Measurements from ENCODE around the gene CAPN2.
A peak's percentile ranks its signal among the peaks of the same experiment; 100 is the strongest.

CAPN2 gene

GRCh38 chr1:223714849-223715603 lies 2.7 kb downstream of the CAPN2 start:
- TF ChIP-seq YY1 (IDR thresholded peaks at IDR 0.05; ENCODE audit: insufficient read depth, insufficient read length) (no peak), SUZ12 (IDR thresholded peaks at IDR 0.05; ENCODE audit: extremely low read depth, insufficient read depth, insufficient read length) (no peak), ZNF274 (IDR thresholded peaks at IDR 0.05; ENCODE audit: low read depth, low read length) (no peak)
- H3K9ac ChIP-seq (ENCODE audit: insufficient read length, low read depth): no peak overlapping the region
- peaks cover 55% of the 10 kb centered on the region for H3K36me3 ChIP-seq (ENCODE audit: insufficient read depth, insufficient read length, low read length)
- peaks cover 19% of the 10 kb centered on the region for H3K27me3 ChIP-seq (ENCODE audit: insufficient read depth, insufficient read length)
- DNase-seq (ENCODE audit: low read depth, low spot score): no peak
- no peaks in the 10 kb centered on the region for H3K9me3 ChIP-seq (ENCODE audit: insufficient read depth, low read length)
- H3K4me1 ChIP-seq (ENCODE audit: insufficient read depth, insufficient read length): peaks cover 18% of the 10 kb centered on the region
- H3K4me3 ChIP-seq (ENCODE audit: insufficient read length, low read depth): no peak overlapping the region

- H3K4me3 ChIP-seq (ENCODE audit: insufficient read length, low read depth): no peak overlapping the region
- H3K27me3 ChIP-seq (ENCODE audit: insufficient read depth, insufficient read length): peaks cover 22% of the 10 kb centered on the region
Measured at GRCh38 chr1:223715604-223716172, 3.3 kb downstream of the CAPN2 start.

GRCh38 chr1:223716302-223716862 lies 4.0 kb downstream of the CAPN2 start:
- peaks cover 19% of the 10 kb centered on the region for H3K4me1 ChIP-seq (ENCODE audit: insufficient read depth, insufficient read length)

More at GRCh38 chr1:223715604-223716172, 3.3 kb downstream of the CAPN2 start:
- H3K9me3 ChIP-seq (ENCODE audit: insufficient read depth, low read length): no peaks in the 10 kb centered on the region
- no peak overlapping the region for H3K9ac ChIP-seq (ENCODE audit: insufficient read length, low read depth)
- peaks cover 18% of the 10 kb centered on the region for H3K4me1 ChIP-seq (ENCODE audit: insufficient read depth, insufficient read length)
- no peak for DNase-seq (ENCODE audit: low read depth, low spot score)
- TF ChIP-seq YY1 (IDR thresholded peaks at IDR 0.05; ENCODE audit: insufficient read depth, insufficient read length) (no peak), SUZ12 (IDR thresholded peaks at IDR 0.05; ENCODE audit: extremely low read depth, insufficient read depth, insufficient read length) (no peak), ZNF274 (IDR thresholded peaks at IDR 0.05; ENCODE audit: low read depth, low read length) (no peak)
- peaks cover 61% of the 10 kb centered on the region for H3K36me3 ChIP-seq (ENCODE audit: insufficient read depth, insufficient read length, low read length)

GRCh38 chr1:223717123-223717522 lies 4.8 kb downstream of the CAPN2 start:
- Histone ChIP-seq H3K9me3 (ENCODE audit: insufficient read depth, low read length) (no peaks in the 10 kb centered on the region), H3K27me3 (ENCODE audit: insufficient read depth, insufficient read length) (peaks cover 25% of the 10 kb centered on the region), H3K4me3 (ENCODE audit: insufficient read length, low read depth) (no peak overlapping the region), H3K4me1 (ENCODE audit: insufficient read depth, insufficient read length) (peaks cover 20% of the 10 kb centered on the region), H3K36me3 (ENCODE audit: insufficient read depth, insufficient read length, low read length) (peaks cover 74% of the 10 kb centered on the region), H3K9ac (ENCODE audit: insufficient read length, low read depth) (no peak overlapping the region)
- TF ChIP-seq ZNF274 (IDR thresholded peaks at IDR 0.05; ENCODE audit: low read depth, low read length): no peak
- no peak for TF ChIP-seq YY1 (IDR thresholded peaks at IDR 0.05; ENCODE audit: insufficient read depth, insufficient read length)
- no peak for DNase-seq (ENCODE audit: low read depth, low spot score)

More at GRCh38 chr1:223716302-223716862, 4.0 kb downstream of the CAPN2 start:
- Histone ChIP-seq H3K27me3 (ENCODE audit: insufficient read depth, insufficient read length) (peaks cover 25% of the 10 kb centered on the region), H3K9me3 (ENCODE audit: insufficient read depth, low read length) (no peaks in the 10 kb centered on the region), H3K4me3 (ENCODE audit: insufficient read length, low read depth) (no peak overlapping the region), H3K36me3 (ENCODE audit: insufficient read depth, insufficient read length, low read length) (peaks cover 68% of the 10 kb centered on the region), H3K9ac (ENCODE audit: insufficient read length, low read depth) (no peak overlapping the region)
- DNase-seq (ENCODE audit: low read depth, low spot score): no peak
- TF ChIP-seq YY1 (IDR thresholded peaks at IDR 0.05; ENCODE audit: insufficient read depth, insufficient read length) (no peak), ZNF274 (IDR thresholded peaks at IDR 0.05; ENCODE audit: low read depth, low read length) (no peak), SUZ12 (IDR thresholded peaks at IDR 0.05; ENCODE audit: extremely low read depth, insufficient read depth, insufficient read length) (no peak)

- TF ChIP-seq SUZ12 (IDR thresholded peaks at IDR 0.05; ENCODE audit: extremely low read depth, insufficient read depth, insufficient read length) (no peak), ZNF274 (IDR thresholded peaks at IDR 0.05; ENCODE audit: low read depth, low read length) (no peak), YY1 (IDR thresholded peaks at IDR 0.05; ENCODE audit: insufficient read depth, insufficient read length) (no peak)
- Histone ChIP-seq H3K27me3 (ENCODE audit: insufficient read depth, insufficient read length) (peaks cover 24% of the 10 kb centered on the region), H3K4me3 (ENCODE audit: insufficient read length, low read depth) (no peak overlapping the region), H3K4me1 (ENCODE audit: insufficient read depth, insufficient read length) (peaks cover 20% of the 10 kb centered on the region), H3K9ac (ENCODE audit: insufficient read length, low read depth) (no peak overlapping the region), H3K9me3 (ENCODE audit: insufficient read depth, low read length) (no peaks in the 10 kb centered on the region), H3K36me3 (ENCODE audit: insufficient read depth, insufficient read length, low read length) (peaks cover 81% of the 10 kb centered on the region)
- no peak for DNase-seq (ENCODE audit: low read depth, low spot score)
Measured at GRCh38 chr1:223717695-223718363, 5.5 kb downstream of the CAPN2 start.

GRCh38 chr1:223718850-223719249 lies 6.5 kb downstream of the CAPN2 start:
- peaks cover 20% of the 10 kb centered on the region for H3K27me3 ChIP-seq (ENCODE audit: insufficient read depth, insufficient read length)
- DNase-seq (ENCODE audit: low read depth, low spot score): peak; percentile 86
- H3K4me1 ChIP-seq (ENCODE audit: insufficient read depth, insufficient read length): peaks cover 15% of the 10 kb centered on the region
- TF ChIP-seq SUZ12 (IDR thresholded peaks at IDR 0.05; ENCODE audit: extremely low read depth, insufficient read depth, insufficient read length) (no peak), YY1 (IDR thresholded peaks at IDR 0.05; ENCODE audit: insufficient read depth, insufficient read length) (no peak), ZNF274 (IDR thresholded peaks at IDR 0.05; ENCODE audit: low read depth, low read length) (no peak)
- peaks cover 86% of the 10 kb centered on the region for H3K36me3 ChIP-seq (ENCODE audit: insufficient read depth, insufficient read length, low read length)
- H3K9me3 ChIP-seq (ENCODE audit: insufficient read depth, low read length): no peaks in the 10 kb centered on the region
- H3K9ac ChIP-seq (ENCODE audit: insufficient read length, low read depth): no peak overlapping the region
- H3K4me3 ChIP-seq (ENCODE audit: insufficient read length, low read depth): no peak overlapping the region

All from NT2/D1 (cell line).